Transverse colon (tissue), 4 donors: ENCODE results near the gene UBE2U. TPM values are rescaled to one million over a fixed set of nuclear protein-coding genes. Genes with fewer than 3 reads are reported as not detected.

Source experiments
- DNase-seq: peaks from one replicate; pipeline ENCODE4 v3.0.0-alpha.2; 2019
- H3K27ac ChIP-seq, 4 donors: fragments of 200-600 bp; sonication (generic); 2 replicates each; pipeline ENCODE4 v1.5.1; 2016 to 2018; ENCODE audit warnings: inconsistent platforms in 4 of 4
- H3K27me3 ChIP-seq: fragments of 200-600 bp; sonication (generic); 2 replicates; pipeline ENCODE4 v1.5.1; 2017; ENCODE audit warnings: inconsistent platforms
- H3K36me3 ChIP-seq, 4 donors: fragments of 200-600 bp; sonication (generic); 2 replicates each; pipeline ENCODE4 v1.5.1; 2017 to 2019; ENCODE audit warnings: inconsistent platforms in 4 of 4
- H3K4me1 ChIP-seq, 4 donors: fragments of 200-600 bp; sonication (generic); 2 replicates each; pipeline ENCODE4 v1.5.1; 2017 to 2020; ENCODE audit warnings: inconsistent platforms in 4 of 4
- H3K4me3 ChIP-seq, 4 donors: fragments of 200-600 bp; sonication (generic); 1 replicate in 1 of 4; 2 replicates in 3 of 4; pipeline versions ENCODE4 v1.5.1 to v1.6.1; 2017 to 2019; ENCODE audit warnings: inconsistent platforms in 4 of 4
- H3K9me3 ChIP-seq, 2 donors: fragments of 200-600 bp; sonication (generic); 2 replicates each; pipeline ENCODE4 v1.5.1; 2017 to 2019; ENCODE audit warnings: inconsistent platforms in 2 of 2
- EP300 ChIP-seq: sonication (generic); formaldehyde crosslinking; IDR thresholded peaks from one replicate; pipeline ENCODE4 v1.6.1; 2017; ENCODE audit warnings: antibody characterized with exemption, low read depth
- POLR2A ChIP-seq: fragments of 450-650 bp; IDR thresholded peaks from one replicate; pipeline ENCODE4 v1.6.1; 2016; ENCODE audit warnings: antibody characterized with exemption, mild to moderate bottlenecking, moderate library complexity
- POLR2AphosphoS5 ChIP-seq, 3 donors: sonication (generic); formaldehyde crosslinking; IDR thresholded peaks; one replicate each; pipeline ENCODE4 v1.6.1; 2016; ENCODE audit warnings: antibody characterized with exemption in 3 of 3
- WGBS, 2 donors: methylation state at CpG; one replicate each; pipeline ENCODE4 v1.1.5; 2018; ENCODE audit warnings: low coverage in 1 of 2; 5-methylcytosine and 5-hydroxymethylcytosine counted together
- in situ Hi-C, 4 donors: fragments of 200-750 bp; cut with MboI; loops; one replicate each; pipeline versions ENCODE4 v1.15.0 to v1.15.1; 2017; ENCODE audit warnings: low sequenced_read_pairs in 3 of 4, low pct_ligation_motif_present in 1 of 4, low pct_unique_long_range_greater_than_20kb in 1 of 4
- intact Hi-C: fragments of 100-400 bp; cut with DNase I; formaldehyde crosslinking; loops from one replicate; pipeline ENCODE4 v1.15.1; 2023; ENCODE audit warnings: low total_unique reads
- total RNA-seq, 4 donors: library from RNA; depleted of rRNA; stranded (reverse); fragments of >200 nt; gene quantifications; one replicate each; pipeline ENCODE4 v1.1.0, GENCODE V29; 2016
- TF ChIP-seq, protein P1 (sequence below), 5 experiments: fragments of 200-600 bp in 3 of 5; fragments of 450-650 bp in 2 of 5; sonication (generic) in 3 of 5; IDR thresholded peaks; 1 replicate in 2 of 5; 2 replicates in 3 of 5; pipeline ENCODE4 v1.5.1; 2016 to 2017; ENCODE audit warnings: antibody characterized with exemption in 5 of 5, inconsistent platforms in 3 of 5, mild to moderate bottlenecking in 2 of 5, moderate library complexity in 1 of 5

The UBE2U gene
- total RNA-seq, 4 donors from 2014 or later: not detected

DNA sequence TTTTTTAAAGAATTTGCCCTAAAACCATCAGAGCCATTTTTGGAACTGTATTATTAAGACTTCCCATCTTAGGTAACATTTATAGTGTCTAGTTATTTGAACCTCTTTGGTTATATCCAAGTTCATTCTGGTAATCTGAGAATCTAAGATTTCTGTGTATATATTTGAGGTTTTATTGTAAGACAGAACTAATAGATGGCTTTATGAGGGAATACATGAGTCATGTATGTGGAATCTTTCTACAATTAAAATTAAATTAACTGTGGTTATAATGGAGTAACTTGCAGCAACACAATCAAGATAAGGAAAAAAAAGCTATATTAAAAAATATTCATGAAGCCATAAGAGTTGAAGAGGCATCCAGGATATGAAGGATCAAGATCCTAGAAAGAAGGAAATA, 92.1 kb downstream of the UBE2U start:
- Histone ChIP-seq H3K4me1 (no peaks in the 10 kb centered on the region), H3K36me3 (no peaks in the 10 kb centered on the region), H3K4me3 (no peak overlapping the region), H3K27me3 (no peaks in the 10 kb centered on the region), H3K27ac (no peak overlapping the region), H3K9me3 (no peaks in the 10 kb centered on the region)
- TF ChIP-seq POLR2A (no peak), EP300 (no peak), POLR2AphosphoS5 (IDR thresholded peaks at IDR 0.05) (no peak)
- TF ChIP-seq, protein P1, sequence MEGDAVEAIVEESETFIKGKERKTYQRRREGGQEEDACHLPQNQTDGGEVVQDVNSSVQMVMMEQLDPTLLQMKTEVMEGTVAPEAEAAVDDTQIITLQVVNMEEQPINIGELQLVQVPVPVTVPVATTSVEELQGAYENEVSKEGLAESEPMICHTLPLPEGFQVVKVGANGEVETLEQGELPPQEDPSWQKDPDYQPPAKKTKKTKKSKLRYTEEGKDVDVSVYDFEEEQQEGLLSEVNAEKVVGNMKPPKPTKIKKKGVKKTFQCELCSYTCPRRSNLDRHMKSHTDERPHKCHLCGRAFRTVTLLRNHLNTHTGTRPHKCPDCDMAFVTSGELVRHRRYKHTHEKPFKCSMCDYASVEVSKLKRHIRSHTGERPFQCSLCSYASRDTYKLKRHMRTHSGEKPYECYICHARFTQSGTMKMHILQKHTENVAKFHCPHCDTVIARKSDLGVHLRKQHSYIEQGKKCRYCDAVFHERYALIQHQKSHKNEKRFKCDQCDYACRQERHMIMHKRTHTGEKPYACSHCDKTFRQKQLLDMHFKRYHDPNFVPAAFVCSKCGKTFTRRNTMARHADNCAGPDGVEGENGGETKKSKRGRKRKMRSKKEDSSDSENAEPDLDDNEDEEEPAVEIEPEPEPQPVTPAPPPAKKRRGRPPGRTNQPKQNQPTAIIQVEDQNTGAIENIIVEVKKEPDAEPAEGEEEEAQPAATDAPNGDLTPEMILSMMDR (IDR thresholded peaks at IDR 0.05): no peak
- in situ Hi-C loops: no loop called here
- intact Hi-C loops: loop anchor here (10.0 kb wide), 1 partner anchor 129 kb away; no protein-coding TSS in a partner anchor
- DNase-seq: no peak

DNA sequence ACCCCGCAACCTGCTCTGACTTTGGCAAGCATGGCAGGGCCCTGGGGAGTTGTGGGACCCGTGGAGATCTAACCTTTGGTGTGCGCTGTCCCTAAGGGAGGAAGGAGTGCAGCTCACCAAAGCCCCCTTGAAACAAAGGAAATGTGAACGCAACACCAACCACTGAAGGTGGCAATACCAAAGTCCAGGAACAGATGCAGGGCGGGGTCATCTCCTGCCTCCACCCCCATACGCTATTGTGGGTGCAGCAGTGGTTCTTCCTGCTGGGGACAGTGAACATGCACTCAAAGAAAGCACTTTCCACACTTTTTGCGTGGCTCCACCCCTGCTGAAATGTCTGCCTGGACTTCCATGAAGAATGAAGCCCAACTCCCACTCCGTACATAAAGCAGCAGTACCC, 93.0 kb downstream of the UBE2U start:
- 70% methylated on average over 8 of the region's 8 CpGs; no CpG with 5 or more reads in 1 of the 2 donors for WGBS, 2 donors
- Histone ChIP-seq H3K4me1 (no peaks in the 10 kb centered on the region), H3K4me3 (no peak overlapping the region), H3K27ac (no peak overlapping the region), H3K27me3 (no peaks in the 10 kb centered on the region), H3K9me3 (no peaks in the 10 kb centered on the region), H3K36me3 (no peaks in the 10 kb centered on the region)
- intact Hi-C loops: loop anchor here (10.0 kb wide), 1 partner anchor 128 kb away; no protein-coding TSS in a partner anchor
- DNase-seq: no peak
- no peak for TF ChIP-seq POLR2A
- TF ChIP-seq, protein P1 (IDR thresholded peaks at IDR 0.05): no peak
- no peak for TF ChIP-seq EP300
- no peak for TF ChIP-seq POLR2AphosphoS5 (IDR thresholded peaks at IDR 0.05)
- in situ Hi-C loops: no loop called here

DNA sequence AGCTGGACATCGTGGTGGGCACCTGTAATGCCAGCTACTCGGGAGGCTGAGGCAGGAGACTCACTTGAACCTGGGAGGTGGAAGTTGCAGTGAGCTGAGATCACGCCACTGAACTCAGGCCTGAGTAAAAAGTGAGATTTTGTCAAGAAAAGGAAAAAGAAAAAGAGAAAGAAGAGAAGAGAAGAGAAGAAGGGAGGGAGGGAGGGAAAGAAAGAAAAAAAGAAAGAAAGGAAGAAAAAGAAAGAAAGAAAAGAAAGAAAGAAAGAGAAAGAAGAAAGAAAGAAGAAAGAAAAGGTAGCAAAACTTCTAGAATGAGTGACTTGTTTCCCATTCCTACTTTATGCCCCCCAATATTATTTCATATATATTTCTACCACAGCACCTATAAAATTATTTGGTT, 98.8 kb downstream of the UBE2U start:
- Histone ChIP-seq H3K27ac (no peak overlapping the region), H3K27me3 (no peaks in the 10 kb centered on the region), H3K4me3 (no peak overlapping the region), H3K4me1 (no peaks in the 10 kb centered on the region), H3K36me3 (no peaks in the 10 kb centered on the region), H3K9me3 (no peaks in the 10 kb centered on the region)
- WGBS, 2 donors: 75 to 100% methylated on average over 2 to 3 of the region's 3 CpGs
- intact Hi-C loops: no loop called here
- no peak for DNase-seq
- TF ChIP-seq POLR2AphosphoS5 (IDR thresholded peaks at IDR 0.05) (no peak), EP300 (no peak), POLR2A (no peak)
- TF ChIP-seq, protein P1 (IDR thresholded peaks at IDR 0.05): no peak
- in situ Hi-C loops: no loop called here

DNA sequence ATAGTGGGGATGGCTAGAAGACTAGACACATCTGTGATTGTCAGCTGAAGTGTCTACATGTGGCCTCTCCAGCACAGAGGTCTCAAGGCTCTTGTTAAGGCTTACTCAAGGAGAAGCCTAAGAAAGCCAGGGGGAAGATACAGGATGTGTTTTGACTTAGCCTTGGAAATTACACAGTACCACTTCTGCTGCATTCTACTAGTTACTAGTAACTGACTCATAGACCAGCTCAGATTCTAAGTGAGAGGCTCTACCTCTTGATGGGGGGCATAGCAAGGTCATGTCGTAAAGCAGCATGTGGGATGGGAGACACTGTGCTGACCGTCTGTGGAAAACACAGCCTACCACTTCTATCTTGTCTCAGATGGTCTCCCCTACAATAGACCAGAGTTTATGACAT, 99.5 kb downstream of the UBE2U start:
- in situ Hi-C loops: no loop called here

More for the DNA sequence above, 99.5 kb downstream of the UBE2U start:
- Histone ChIP-seq H3K27ac (no peak overlapping the region), H3K27me3 (no peaks in the 10 kb centered on the region), H3K9me3 (no peaks in the 10 kb centered on the region), H3K4me3 (no peak overlapping the region), H3K36me3 (no peaks in the 10 kb centered on the region), H3K4me1 (no peaks in the 10 kb centered on the region)
- WGBS, 2 donors: 84 to 92% methylated on average over 2 of the region's 2 CpGs
- no peak for TF ChIP-seq EP300
- TF ChIP-seq POLR2A: no peak
- TF ChIP-seq, protein P1 (IDR thresholded peaks at IDR 0.05): no peak
- no peak for TF ChIP-seq POLR2AphosphoS5 (IDR thresholded peaks at IDR 0.05)
- DNase-seq: no peak
- intact Hi-C loops: no loop called here
